ENCODE results near the gene MYDGF. TPM values are rescaled to one million over a fixed set of nuclear protein-coding genes. Genes with fewer than 3 reads are reported as not detected.
A peak's percentile ranks its signal among the peaks of the same experiment; 100 is the strongest.

MYDGF gene
- total and polyA plus RNA-seq, 2 of the 13 experiments (the other 11 are each of a cell fraction or from before 2014, with no cell fraction given): 116 to 198 TPM

DNA sequence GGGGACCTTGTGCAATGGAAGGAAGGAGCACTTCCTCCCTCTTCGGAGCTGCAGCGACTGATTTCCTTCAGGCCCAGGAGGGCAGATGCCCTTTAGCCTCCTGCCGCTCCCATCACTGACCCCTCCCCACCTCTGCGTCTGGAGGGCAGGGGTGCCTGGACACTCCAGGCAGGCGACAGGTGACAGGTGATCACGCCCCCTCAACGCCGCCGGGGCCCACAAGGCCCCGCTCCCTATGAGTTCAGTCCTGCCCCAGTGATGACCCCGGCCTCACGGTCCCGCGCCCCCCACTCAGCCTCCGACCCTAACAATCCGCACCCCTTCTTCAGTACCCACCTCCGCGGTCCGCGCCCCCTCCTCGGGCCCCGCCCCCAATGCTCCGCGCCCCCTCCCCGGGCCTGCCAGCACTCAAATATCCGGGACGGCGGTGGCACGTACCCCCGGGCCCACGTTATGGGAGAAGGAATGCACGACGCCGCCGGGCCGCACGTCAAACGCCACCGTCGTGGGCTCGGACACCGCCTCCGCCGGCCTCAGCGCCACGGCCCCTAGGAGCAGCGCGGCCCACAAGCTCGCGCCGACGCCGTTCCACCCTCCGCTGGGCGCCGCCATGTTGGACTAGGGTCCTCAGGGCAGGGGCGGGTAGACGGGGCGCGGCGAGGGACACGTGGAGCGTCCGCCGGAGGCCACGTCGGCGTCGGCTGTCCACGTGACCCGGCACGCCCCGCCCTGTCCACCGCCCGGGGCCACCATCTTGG is at the start of gene MYDGF (continued):
- TF ChIP-seq, protein P1, sequence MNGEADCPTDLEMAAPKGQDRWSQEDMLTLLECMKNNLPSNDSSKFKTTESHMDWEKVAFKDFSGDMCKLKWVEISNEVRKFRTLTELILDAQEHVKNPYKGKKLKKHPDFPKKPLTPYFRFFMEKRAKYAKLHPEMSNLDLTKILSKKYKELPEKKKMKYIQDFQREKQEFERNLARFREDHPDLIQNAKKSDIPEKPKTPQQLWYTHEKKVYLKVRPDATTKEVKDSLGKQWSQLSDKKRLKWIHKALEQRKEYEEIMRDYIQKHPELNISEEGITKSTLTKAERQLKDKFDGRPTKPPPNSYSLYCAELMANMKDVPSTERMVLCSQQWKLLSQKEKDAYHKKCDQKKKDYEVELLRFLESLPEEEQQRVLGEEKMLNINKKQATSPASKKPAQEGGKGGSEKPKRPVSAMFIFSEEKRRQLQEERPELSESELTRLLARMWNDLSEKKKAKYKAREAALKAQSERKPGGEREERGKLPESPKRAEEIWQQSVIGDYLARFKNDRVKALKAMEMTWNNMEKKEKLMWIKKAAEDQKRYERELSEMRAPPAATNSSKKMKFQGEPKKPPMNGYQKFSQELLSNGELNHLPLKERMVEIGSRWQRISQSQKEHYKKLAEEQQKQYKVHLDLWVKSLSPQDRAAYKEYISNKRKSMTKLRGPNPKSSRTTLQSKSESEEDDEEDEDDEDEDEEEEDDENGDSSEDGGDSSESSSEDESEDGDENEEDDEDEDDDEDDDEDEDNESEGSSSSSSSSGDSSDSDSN (CRISPR knock-in tag; IDR thresholded peaks at IDR 0.05): peak; percentile 54; the same call in 1 of the 2 replicates
- TF ChIP-seq SMARCE1 (IDR thresholded peaks at IDR 0.05; ENCODE audit: borderline replicate concordance) (no peak), ZNF782 (CRISPR knock-in tag; IDR thresholded peaks at IDR 0.05; ENCODE audit: borderline replicate concordance) (peak; percentile 59; the same call in 1 of the 2 replicates), JUNB (CRISPR knock-in tag; IDR thresholded peaks at IDR 0.05; ENCODE audit: borderline replicate concordance) (no peak), ZNF761 (CRISPR knock-in tag; conservative IDR thresholded peaks at IDR 0.05) (0 out of 2 replicates have a peak, but pooled peaks have one; percentile 28), PITX1 (CRISPR knock-in tag; IDR thresholded peaks at IDR 0.05) (no peak), HNRNPL (IDR thresholded peaks at IDR 0.05; ENCODE audit: low read depth, low read length) (no peak), PPARG (CRISPR knock-in tag; conservative IDR thresholded peaks at IDR 0.05) (peak; percentile 21; the same call in 1 of the 2 replicates), SIX4 (CRISPR knock-in tag; IDR thresholded peaks at IDR 0.05) (peak; percentile 25; the same call in 1 of the 2 replicates), NR2F2 (IDR thresholded peaks at IDR 0.05; ENCODE audit: borderline replicate concordance, low read depth) (no peak), ERF (CRISPR knock-in tag; IDR thresholded peaks at IDR 0.05) (peak; percentile 35; the same call in 1 of the 2 replicates), POLR2AphosphoS5 (IDR thresholded peaks at IDR 0.05; ENCODE audit: low read depth, low read length) (peak; percentile 72), SMARCC2 (IDR thresholded peaks at IDR 0.05) (no peak), PRPF4 (IDR thresholded peaks at IDR 0.05; ENCODE audit: low read depth, low read length, poor library complexity, severe bottlenecking) (no peak), MYC (CRISPR knock-in tag; IDR thresholded peaks at IDR 0.05; ENCODE audit: borderline replicate concordance) (peak; percentile 91), SIN3A (IDR thresholded peaks at IDR 0.05; ENCODE audit: borderline replicate concordance, low read depth, low read length) (peak; percentile 10; the same call in 1 of the 2 replicates), ZNF672 (CRISPR knock-in tag; IDR thresholded peaks at IDR 0.05) (no peak), MLLT10 (CRISPR knock-in tag; IDR thresholded peaks at IDR 0.05) (no peak), BHLHE40 (IDR thresholded peaks at IDR 0.05; ENCODE audit: low read length) (peak; percentile 40; the same call in 1 of the 2 replicates), KDM3A (CRISPR knock-in tag; IDR thresholded peaks at IDR 0.05; ENCODE audit: low read depth) (no peak; the same call in 1 of the 2 replicates), ZKSCAN5 (CRISPR knock-in tag; IDR thresholded peaks at IDR 0.05) (no peak)
- TF ChIP-seq, protein P2, sequence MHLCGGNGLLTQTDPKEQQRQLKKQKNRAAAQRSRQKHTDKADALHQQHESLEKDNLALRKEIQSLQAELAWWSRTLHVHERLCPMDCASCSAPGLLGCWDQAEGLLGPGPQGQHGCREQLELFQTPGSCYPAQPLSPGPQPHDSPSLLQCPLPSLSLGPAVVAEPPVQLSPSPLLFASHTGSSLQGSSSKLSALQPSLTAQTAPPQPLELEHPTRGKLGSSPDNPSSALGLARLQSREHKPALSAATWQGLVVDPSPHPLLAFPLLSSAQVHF (CRISPR knock-in tag; IDR thresholded peaks at IDR 0.05): no peak; the same call in 1 of the 2 replicates
- TF ChIP-seq, protein P3, sequence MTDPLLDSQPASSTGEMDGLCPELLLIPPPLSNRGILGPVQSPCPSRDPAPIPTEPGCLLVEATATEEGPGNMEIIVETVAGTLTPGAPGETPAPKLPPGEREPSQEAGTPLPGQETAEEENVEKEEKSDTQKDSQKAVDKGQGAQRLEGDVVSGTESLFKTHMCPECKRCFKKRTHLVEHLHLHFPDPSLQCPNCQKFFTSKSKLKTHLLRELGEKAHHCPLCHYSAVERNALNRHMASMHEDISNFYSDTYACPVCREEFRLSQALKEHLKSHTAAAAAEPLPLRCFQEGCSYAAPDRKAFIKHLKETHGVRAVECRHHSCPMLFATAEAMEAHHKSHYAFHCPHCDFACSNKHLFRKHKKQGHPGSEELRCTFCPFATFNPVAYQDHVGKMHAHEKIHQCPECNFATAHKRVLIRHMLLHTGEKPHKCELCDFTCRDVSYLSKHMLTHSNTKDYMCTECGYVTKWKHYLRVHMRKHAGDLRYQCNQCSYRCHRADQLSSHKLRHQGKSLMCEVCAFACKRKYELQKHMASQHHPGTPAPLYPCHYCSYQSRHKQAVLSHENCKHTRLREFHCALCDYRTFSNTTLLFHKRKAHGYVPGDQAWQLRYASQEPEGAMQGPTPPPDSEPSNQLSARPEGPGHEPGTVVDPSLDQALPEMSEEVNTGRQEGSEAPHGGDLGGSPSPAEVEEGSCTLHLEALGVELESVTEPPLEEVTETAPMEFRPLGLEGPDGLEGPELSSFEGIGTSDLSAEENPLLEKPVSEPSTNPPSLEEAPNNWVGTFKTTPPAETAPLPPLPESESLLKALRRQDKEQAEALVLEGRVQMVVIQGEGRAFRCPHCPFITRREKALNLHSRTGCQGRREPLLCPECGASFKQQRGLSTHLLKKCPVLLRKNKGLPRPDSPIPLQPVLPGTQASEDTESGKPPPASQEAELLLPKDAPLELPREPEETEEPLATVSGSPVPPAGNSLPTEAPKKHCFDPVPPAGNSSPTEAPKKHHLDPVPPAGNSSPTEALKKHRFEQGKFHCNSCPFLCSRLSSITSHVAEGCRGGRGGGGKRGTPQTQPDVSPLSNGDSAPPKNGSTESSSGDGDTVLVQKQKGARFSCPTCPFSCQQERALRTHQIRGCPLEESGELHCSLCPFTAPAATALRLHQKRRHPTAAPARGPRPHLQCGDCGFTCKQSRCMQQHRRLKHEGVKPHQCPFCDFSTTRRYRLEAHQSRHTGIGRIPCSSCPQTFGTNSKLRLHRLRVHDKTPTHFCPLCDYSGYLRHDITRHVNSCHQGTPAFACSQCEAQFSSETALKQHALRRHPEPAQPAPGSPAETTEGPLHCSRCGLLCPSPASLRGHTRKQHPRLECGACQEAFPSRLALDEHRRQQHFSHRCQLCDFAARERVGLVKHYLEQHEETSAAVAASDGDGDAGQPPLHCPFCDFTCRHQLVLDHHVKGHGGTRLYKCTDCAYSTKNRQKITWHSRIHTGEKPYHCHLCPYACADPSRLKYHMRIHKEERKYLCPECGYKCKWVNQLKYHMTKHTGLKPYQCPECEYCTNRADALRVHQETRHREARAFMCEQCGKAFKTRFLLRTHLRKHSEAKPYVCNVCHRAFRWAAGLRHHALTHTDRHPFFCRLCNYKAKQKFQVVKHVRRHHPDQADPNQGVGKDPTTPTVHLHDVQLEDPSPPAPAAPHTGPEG (CRISPR knock-in tag; IDR thresholded peaks at IDR 0.05): 0 out of 2 replicates have a peak, but pooled peaks have one; percentile 36

All from HepG2 (cell line).